ENCODE data around the gene KCNMB3.

DNA sequence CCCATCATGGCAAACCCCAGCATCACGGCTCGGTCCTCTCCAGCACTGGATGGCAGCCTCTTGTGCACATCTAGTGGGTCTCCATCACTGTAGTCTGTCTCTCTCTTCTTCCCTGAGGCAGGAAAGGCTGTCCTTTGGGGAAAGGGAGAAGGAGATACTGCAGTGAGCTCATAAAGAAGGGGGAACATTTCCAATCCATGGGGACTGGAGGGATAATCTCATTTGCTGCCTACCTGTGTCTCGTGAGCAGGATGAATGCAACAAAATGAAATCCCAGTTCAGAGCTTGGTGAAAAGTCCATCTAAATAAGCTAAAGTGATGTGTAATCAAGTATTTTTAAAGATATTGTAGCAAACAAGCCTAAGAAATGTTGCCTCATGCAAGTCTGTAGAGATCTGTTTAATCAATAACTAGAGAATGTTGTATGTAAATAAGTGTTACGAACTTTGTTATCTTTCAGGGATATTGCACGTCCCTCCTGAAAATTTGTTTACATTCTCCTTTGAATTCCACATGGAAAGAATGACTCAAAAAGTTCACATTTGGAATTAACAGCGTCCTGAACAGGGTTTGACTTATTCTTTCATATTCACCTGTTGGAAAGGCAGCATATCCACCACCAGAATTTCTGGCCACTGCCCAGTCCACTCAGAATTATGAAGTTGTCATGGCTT is at the start of gene KCNMB3:
- TF ChIP-seq, protein P1, sequence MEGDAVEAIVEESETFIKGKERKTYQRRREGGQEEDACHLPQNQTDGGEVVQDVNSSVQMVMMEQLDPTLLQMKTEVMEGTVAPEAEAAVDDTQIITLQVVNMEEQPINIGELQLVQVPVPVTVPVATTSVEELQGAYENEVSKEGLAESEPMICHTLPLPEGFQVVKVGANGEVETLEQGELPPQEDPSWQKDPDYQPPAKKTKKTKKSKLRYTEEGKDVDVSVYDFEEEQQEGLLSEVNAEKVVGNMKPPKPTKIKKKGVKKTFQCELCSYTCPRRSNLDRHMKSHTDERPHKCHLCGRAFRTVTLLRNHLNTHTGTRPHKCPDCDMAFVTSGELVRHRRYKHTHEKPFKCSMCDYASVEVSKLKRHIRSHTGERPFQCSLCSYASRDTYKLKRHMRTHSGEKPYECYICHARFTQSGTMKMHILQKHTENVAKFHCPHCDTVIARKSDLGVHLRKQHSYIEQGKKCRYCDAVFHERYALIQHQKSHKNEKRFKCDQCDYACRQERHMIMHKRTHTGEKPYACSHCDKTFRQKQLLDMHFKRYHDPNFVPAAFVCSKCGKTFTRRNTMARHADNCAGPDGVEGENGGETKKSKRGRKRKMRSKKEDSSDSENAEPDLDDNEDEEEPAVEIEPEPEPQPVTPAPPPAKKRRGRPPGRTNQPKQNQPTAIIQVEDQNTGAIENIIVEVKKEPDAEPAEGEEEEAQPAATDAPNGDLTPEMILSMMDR (IDR thresholded peaks at IDR 0.05; ENCODE audit: poor library complexity, severe bottlenecking), result no peak
- no peak for TF ChIP-seq EP300 (conservative IDR thresholded peaks at IDR 0.05; ENCODE audit: poor library complexity, severe bottlenecking)

Measured in neural cell (in vitro differentiated cells).